Adrenal gland (tissue), 12 donors: Measurements from ENCODE around the gene MRPL24. TPM values are rescaled to one million over a fixed set of nuclear protein-coding genes. Genes with fewer than 3 reads are reported as not detected.
A peak's percentile ranks its signal among the peaks of the same experiment; 100 is the strongest.

ENCODE experiments used
- DNase-seq, 7 donors: peaks; one replicate each; pipeline ENCODE4 v3.0.0-alpha.2; 2019 to 2020
- H3K27ac ChIP-seq, 5 donors: fragments of 200-600 bp; sonication (generic) in 4 of 5; 1 replicate in 3 of 5; 2 replicates in 2 of 5; pipeline versions ENCODE4 v1.5.1 to v1.8.0; 2016 to 2020; ENCODE audit warnings: mild to moderate bottlenecking in 1 of 5
- H3K27me3 ChIP-seq: fragments of 200-600 bp; 2 replicates; pipeline ENCODE4 v1.8.0; 2021
- H3K36me3 ChIP-seq, 2 donors: fragments of 200-600 bp; replicated peaks in 1 of 2; 1 replicate in 1 of 2; 2 replicates in 1 of 2; pipeline versions ENCODE4 v1.5.1 to v1.8.0; 2018 to 2022
- H3K4me1 ChIP-seq, 2 donors: fragments of 200-600 bp; replicated peaks in 1 of 2; 1 replicate in 1 of 2; 2 replicates in 1 of 2; pipeline versions ENCODE4 v1.5.1 to v1.8.0; 2018 to 2021
- H3K4me3 ChIP-seq, 4 donors: fragments of 200-600 bp; sonication (generic) in 3 of 4; one replicate each; pipeline ENCODE4 v1.5.1; 2016 to 2018
- H3K9me3 ChIP-seq, 3 donors: fragments of 200-600 bp; sonication (generic) in 1 of 3; replicated peaks in 1 of 3; 1 replicate in 2 of 3; 2 replicates in 1 of 3; pipeline versions ENCODE4 v1.5.1 to v1.8.0; 2016 to 2021
- POLR2A ChIP-seq, 2 donors: fragments of 450-650 bp; IDR thresholded peaks; one replicate each; pipeline ENCODE4 v1.6.1; 2017; ENCODE audit warnings: antibody characterized with exemption in 2 of 2, mild to moderate bottlenecking in 2 of 2, moderate library complexity in 1 of 2
- WGBS, 4 donors: extraction: QIAGEN DNeasy Blood & Tissue Kit in 2 of 4; methylation state at CpG; one replicate each; pipeline versions ENCODE4 v1.1.5 to v1.1.7; 2013 to 2017; 5-methylcytosine and 5-hydroxymethylcytosine counted together
- intact Hi-C, 2 donors: fragments of 100-400 bp; cut with DNase I; formaldehyde crosslinking; loops; one replicate each; pipeline versions ENCODE4 v1.14.1 to v1.15.0; 2022 to 2023
- polyA plus RNA-seq, 3 donors: library from polyadenylated mRNA; stranded (reverse); fragments of 200-250 nt in 2 of 3; fragments of 350-450 nt in 1 of 3; fragmentation: Illumina TruSeq in 1 of 3; extraction: RNeasy Lipid Tissue Mini Kit (QIAGEN cat#74804) in 1 of 3; gene quantifications; one replicate each; pipeline ENCODE4 v1.2.3, GENCODE V29; 2013 to 2014
- total RNA-seq, 9 donors: library from RNA; depleted of rRNA in 4 of 9; stranded (reverse); fragments of >200 nt in 4 of 9; fragments of 120-200 nt in 1 of 9; fragmentation: NEBNext Ultra II Directional in 1 of 9; extraction: Animal tissue kit (Norgen Biotek cat#: 25700) in 1 of 9; gene quantifications; one replicate each; pipeline versions ENCODE4 v1.1.0 to v1.2.4, GENCODE V29; 2013 to 2023
- TF ChIP-seq, protein P1 (sequence below), 6 experiments: fragments of 450-650 bp in 4 of 6; fragments of 200-600 bp in 2 of 6; sonication (generic) in 1 of 6; IDR thresholded peaks; 1 replicate in 5 of 6; 2 replicates in 1 of 6; pipeline versions ENCODE4 v1.5.1 to v1.8.0; 2016 to 2021; ENCODE audit warnings: antibody characterized with exemption in 6 of 6, mild to moderate bottlenecking in 2 of 6, moderate library complexity in 1 of 6
- donor health status: healthy with polysubstance abuse.
- donor health status: Bipolar disorder and iron deficiency.
- donor health status: DM: yes; HTN: yes; CAD: no.
- donor health status: DM: no; HTN: no; CAD: no.
- donor health status: DM: no; HTN: no; CAD: no.
- donor health status: DM: yes; HTN: yes; CAD: no.

MRPL24 gene
- total and polyA plus RNA-seq, 12 donors, result 46.7 to 294 (median 113) TPM

DNA sequence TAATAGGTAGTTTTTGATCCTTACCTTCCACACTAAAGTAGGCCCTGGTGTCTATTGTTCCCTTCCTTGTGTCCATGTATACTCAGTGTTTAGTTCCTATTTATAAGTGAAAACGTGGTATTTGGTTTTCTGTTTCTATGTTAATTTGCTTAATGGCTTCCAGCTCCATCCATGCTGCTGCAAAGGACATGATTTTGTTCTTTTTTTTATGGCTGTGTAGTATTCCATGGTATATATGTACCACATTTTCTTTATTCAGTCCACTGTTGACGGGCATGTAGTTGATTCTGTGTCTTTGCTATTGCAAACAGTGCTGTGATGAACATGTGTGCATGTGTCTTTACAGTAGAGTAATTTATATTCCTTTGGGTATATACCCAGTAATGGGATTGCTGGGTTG is 47.2 kb upstream of the MRPL24 start:
- H3K27me3 ChIP-seq, result no peaks in the 10 kb centered on the region
- no peak overlapping the region for H3K4me3 ChIP-seq
- no peak for DNase-seq
- H3K27ac ChIP-seq, result no peak overlapping the region
- 93 to 99% (median 94%) methylated on average over 2 of the region's 2 CpGs for WGBS, 4 donors
- H3K4me1 ChIP-seq, result no peaks in the 10 kb centered on the region
- intact Hi-C loops, result no loop called here
- TF ChIP-seq, protein P1, sequence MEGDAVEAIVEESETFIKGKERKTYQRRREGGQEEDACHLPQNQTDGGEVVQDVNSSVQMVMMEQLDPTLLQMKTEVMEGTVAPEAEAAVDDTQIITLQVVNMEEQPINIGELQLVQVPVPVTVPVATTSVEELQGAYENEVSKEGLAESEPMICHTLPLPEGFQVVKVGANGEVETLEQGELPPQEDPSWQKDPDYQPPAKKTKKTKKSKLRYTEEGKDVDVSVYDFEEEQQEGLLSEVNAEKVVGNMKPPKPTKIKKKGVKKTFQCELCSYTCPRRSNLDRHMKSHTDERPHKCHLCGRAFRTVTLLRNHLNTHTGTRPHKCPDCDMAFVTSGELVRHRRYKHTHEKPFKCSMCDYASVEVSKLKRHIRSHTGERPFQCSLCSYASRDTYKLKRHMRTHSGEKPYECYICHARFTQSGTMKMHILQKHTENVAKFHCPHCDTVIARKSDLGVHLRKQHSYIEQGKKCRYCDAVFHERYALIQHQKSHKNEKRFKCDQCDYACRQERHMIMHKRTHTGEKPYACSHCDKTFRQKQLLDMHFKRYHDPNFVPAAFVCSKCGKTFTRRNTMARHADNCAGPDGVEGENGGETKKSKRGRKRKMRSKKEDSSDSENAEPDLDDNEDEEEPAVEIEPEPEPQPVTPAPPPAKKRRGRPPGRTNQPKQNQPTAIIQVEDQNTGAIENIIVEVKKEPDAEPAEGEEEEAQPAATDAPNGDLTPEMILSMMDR (IDR thresholded peaks at IDR 0.05), result no peak
- TF ChIP-seq POLR2A (IDR thresholded peaks at IDR 0.05), result no peak
- H3K36me3 ChIP-seq, result peaks cover 0 to 77% of the 10 kb centered on the region in 2 donors
- H3K9me3 ChIP-seq, result no peaks in the 10 kb centered on the region

DNA sequence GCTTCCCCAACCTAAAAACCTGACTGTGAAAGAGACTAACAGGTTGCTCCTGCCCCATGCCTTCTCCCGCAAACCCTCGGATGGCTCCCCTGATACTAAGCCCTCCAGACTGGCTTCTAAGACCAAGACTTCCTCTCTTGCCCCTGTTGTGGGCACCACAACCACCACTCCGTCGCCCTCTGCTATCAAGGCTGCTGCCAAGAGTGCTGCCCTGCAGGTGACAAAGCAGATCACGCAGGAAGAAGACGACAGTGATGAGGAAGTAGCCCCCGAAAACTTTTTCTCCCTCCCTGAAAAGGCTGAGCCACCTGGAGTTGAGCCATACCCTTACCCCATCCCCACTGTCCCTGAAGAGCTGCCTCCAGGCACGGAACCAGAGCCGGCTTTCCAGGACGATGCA is 45.8 kb upstream of the MRPL24 start:
- intact Hi-C loops, result no loop called here
- WGBS, 4 donors, result 81 to 90% (median 89%) methylated on average over 7 to 10 of the region's 10 CpGs
- Histone ChIP-seq H3K27ac (no peak overlapping the region), H3K4me1 (peaks cover 8 to 9% of the 10 kb centered on the region in 2 donors), H3K27me3 (no peaks in the 10 kb centered on the region), H3K4me3 (no peak overlapping the region), H3K36me3 (peaks cover 0 to 71% of the 10 kb centered on the region in 2 donors), H3K9me3 (no peaks in the 10 kb centered on the region)
- DNase-seq, result no peak
- TF ChIP-seq, protein P1 (IDR thresholded peaks at IDR 0.05), result no peak
- no peak for TF ChIP-seq POLR2A (IDR thresholded peaks at IDR 0.05)

DNA sequence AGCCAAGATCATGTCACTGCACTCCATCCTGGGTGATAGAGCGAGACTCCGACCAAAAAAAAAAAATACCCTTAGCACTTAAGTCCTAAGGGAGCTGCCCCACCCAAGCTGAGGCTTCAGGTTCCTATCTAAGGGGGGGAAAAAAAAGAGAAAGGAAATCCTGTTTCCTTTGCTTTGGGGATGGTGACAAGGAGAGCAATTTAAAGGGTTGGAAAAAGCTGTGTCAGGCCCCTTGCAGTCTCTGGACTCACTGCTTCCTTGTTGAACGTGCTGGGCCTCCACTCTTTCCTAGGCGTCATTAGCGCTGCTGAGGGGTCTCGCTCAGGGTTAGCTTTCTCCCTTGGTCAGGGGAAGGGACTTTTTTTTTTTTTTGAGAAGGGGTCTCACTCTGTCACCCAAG is 44.6 kb upstream of the MRPL24 start:
- Histone ChIP-seq H3K27me3 (no peaks in the 10 kb centered on the region), H3K4me1 (peaks cover 18 to 20% of the 10 kb centered on the region in 2 donors), H3K36me3 (peaks cover 0 to 60% of the 10 kb centered on the region in 2 donors), H3K27ac (no peak overlapping the region), H3K9me3 (no peaks in the 10 kb centered on the region), H3K4me3 (no peak overlapping the region)
- intact Hi-C loops, result no loop called here
- no peak for TF ChIP-seq POLR2A (IDR thresholded peaks at IDR 0.05)
- TF ChIP-seq, protein P1 (IDR thresholded peaks at IDR 0.05), result no peak
- DNase-seq, result no peak
- 84 to 93% (median 85%) methylated on average over 6 of the region's 6 CpGs for WGBS, 4 donors

DNA sequence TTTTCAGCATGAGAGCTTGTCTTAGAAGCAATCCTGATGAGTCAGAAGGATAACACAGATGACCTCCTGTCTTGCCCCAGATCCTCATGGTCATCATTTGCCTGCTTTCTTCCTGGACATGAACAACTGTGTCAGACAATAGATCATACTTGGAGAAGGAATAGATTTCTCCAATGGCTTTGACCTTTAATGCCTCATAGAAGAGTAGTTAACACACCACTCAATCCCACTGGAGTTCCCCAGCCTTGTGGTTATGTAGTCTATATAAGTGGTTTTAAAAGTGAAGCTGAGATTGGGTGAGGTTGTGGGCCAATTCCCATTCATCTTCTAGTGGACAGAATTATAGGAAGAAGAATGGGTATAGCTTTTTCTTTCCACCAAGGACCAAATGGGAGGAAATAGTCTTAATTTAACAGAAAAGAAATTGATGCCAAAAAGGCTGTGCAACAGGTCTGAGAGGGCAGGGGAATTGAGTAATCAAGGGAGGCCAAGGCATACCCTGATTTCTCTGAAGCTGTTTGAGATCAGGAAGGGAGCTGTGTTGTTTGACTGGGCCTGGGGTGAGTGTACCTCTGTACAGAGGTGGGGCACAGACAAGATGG is 40.8 kb upstream of the MRPL24 start:
- Histone ChIP-seq H3K9me3 (no peaks in the 10 kb centered on the region), H3K27me3 (no peaks in the 10 kb centered on the region), H3K27ac (peak overlapping the region; percentile 14 to 73 (median 45)), H3K4me3 (no peak overlapping the region), H3K36me3 (peaks cover 0 to 37% of the 10 kb centered on the region in 2 donors), H3K4me1 (peaks cover 19 to 35% of the 10 kb centered on the region in 2 donors)
- intact Hi-C loops, result no loop called here
- TF ChIP-seq POLR2A (IDR thresholded peaks at IDR 0.05), result no peak
- TF ChIP-seq, protein P1 (IDR thresholded peaks at IDR 0.05), result no peak
- peak in 4 of 7 donors; percentile 55 to 73 (median 68) for DNase-seq
